CD4-positive, alpha-beta T cell treated with Interleukin-15 for 4 hours (primary cell): ENCODE data around the gene ADAM23.

Source experiments
- DNase-seq: peaks from one replicate; pipeline ENCODE4 v3.0.0-alpha.2; 2020; ENCODE audit warnings: low spot score

Gene ADAM23

GRCh38 chr2:206565666-206566065 lies 122.3 kb downstream of the ADAM23 start:
- no peak for DNase-seq

GRCh38 chr2:206569470-206569869 lies 126.1 kb downstream of the ADAM23 start:
- DNase-seq = no peak

- no peak for DNase-seq
Observed at GRCh38 chr2:206570199-206570598, 126.9 kb downstream of the ADAM23 start.

- no peak for DNase-seq
Observed at GRCh38 chr2:206572725-206573124, 129.4 kb downstream of the ADAM23 start.

GRCh38 chr2:206573793-206574192 lies 130.5 kb downstream of the ADAM23 start:
- no peak for DNase-seq

GRCh38 chr2:206584323-206585116 lies 141.2 kb downstream of the ADAM23 start:
- DNase-seq = no peak

GRCh38 chr2:206585335-206585734 lies 142.0 kb downstream of the ADAM23 start:
- DNase-seq = no peak

- no peak for DNase-seq
Observed at GRCh38 chr2:206586609-206587008, 143.3 kb downstream of the ADAM23 start.

- no peak for DNase-seq
Observed at GRCh38 chr2:206597717-206598218, 154.4 kb downstream of the ADAM23 start.

GRCh38 chr2:206603243-206603642 lies 159.9 kb downstream of the ADAM23 start:
- no peak for DNase-seq

- no peak for DNase-seq
Observed at GRCh38 chr2:206610451-206610850, 167.1 kb downstream of the ADAM23 start.

GRCh38 chr2:206611191-206611590 lies 167.9 kb downstream of the ADAM23 start:
- no peak for DNase-seq

GRCh38 chr2:206611736-206612135 lies 168.4 kb downstream of the ADAM23 start:
- DNase-seq = no peak

GRCh38 chr2:206614811-206615210 lies 171.5 kb downstream of the ADAM23 start:
- no peak for DNase-seq

- no peak for DNase-seq
Observed at GRCh38 chr2:206615417-206616089, 172.2 kb downstream of the ADAM23 start.

- no peak for DNase-seq
Observed at GRCh38 chr2:206616151-206616550, 172.8 kb downstream of the ADAM23 start.

GRCh38 chr2:206619011-206619410 lies 175.7 kb downstream of the ADAM23 start:
- DNase-seq = no peak

- no peak for DNase-seq
Observed at GRCh38 chr2:206626108-206626507, 182.8 kb downstream of the ADAM23 start.

GRCh38 chr2:206627632-206628031 lies 184.3 kb downstream of the ADAM23 start:
- no peak for DNase-seq

- no peak for DNase-seq
Observed at GRCh38 chr2:206631340-206631739, 188.0 kb downstream of the ADAM23 start.

GRCh38 chr2:206635015-206635414 lies 191.7 kb downstream of the ADAM23 start:
- no peak for DNase-seq

- no peak for DNase-seq
Observed at GRCh38 chr2:206639636-206640035, 196.3 kb downstream of the ADAM23 start.

- DNase-seq = no peak
Observed at GRCh38 chr2:206641226-206641625, 197.9 kb downstream of the ADAM23 start.
